GM12891 (cell line): ENCODE measurements around the gene SPON1.

ENCODE experiments used
- PAX5 ChIP-seq: IDR thresholded peaks from 2 replicates; pipeline ENCODE4 v1.6.1; 2011; ENCODE audit warnings: low read length, moderate library complexity, mild to moderate bottlenecking; ENCODE audit not compliant: insufficient read depth, severe bottlenecking
- POLR2A ChIP-seq: IDR thresholded peaks from 2 replicates; pipeline ENCODE4 v1.6.1; 2011; ENCODE audit warnings: low read depth, low read length, control low read depth
- POLR2AphosphoS5 ChIP-seq: IDR thresholded peaks from 2 replicates; pipeline ENCODE4 v1.6.1; 2011; ENCODE audit warnings: low read depth, low read length, control low read depth
- SPI1 ChIP-seq: IDR thresholded peaks from 2 replicates; pipeline ENCODE4 v1.6.1; 2011; ENCODE audit warnings: low read depth, low read length, control low read depth
- TAF1 ChIP-seq: IDR thresholded peaks from 2 replicates; pipeline ENCODE4 v1.6.1; 2011; ENCODE audit warnings: low read depth, low read length, control low read depth

GRCh38 chr11:13954591-13954990 is 7.9 kb upstream of the SPON1 start:
- TF ChIP-seq POLR2A (no peak), PAX5 (no peak), POLR2AphosphoS5 (no peak), TAF1 (no peak), SPI1 (no peak)
